NCI-H1048 (cell line): ENCODE measurements around the gene GAS2L2.

Experiments
- DNase-seq: peaks from one replicate; lab custom pipeline; 2025; lab: John Stamatoyannopoulos, UW

GAS2L2 gene

GRCh38 chr17:35745749-35746320, 7.2 kb downstream of the GAS2L2 start:
- no peak for DNase-seq

DNA sequence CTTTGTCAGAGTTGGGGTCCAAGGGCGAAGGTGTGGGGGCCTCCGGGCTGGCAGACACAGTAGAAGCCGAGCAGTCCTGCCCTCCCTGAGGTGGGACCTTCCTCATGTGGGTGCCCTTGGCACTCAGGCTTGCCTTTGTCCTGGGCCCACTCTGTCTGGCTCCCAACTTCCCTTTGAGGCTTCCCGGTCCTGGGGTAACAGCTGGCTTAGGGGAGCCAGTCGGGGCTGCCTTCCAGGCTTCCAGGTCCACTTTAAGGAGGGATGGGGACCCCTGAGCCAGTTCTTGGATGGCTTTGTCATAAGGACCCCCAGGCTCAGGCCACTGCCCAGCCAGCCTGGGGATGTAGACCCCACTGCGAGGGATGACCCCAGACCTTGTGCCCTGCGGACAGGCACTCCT, 7.8 kb downstream of the GAS2L2 start:
- no peak for DNase-seq

GRCh38 chr17:35744830-35745229, 8.2 kb downstream of the GAS2L2 start:
- no peak for DNase-seq

DNA sequence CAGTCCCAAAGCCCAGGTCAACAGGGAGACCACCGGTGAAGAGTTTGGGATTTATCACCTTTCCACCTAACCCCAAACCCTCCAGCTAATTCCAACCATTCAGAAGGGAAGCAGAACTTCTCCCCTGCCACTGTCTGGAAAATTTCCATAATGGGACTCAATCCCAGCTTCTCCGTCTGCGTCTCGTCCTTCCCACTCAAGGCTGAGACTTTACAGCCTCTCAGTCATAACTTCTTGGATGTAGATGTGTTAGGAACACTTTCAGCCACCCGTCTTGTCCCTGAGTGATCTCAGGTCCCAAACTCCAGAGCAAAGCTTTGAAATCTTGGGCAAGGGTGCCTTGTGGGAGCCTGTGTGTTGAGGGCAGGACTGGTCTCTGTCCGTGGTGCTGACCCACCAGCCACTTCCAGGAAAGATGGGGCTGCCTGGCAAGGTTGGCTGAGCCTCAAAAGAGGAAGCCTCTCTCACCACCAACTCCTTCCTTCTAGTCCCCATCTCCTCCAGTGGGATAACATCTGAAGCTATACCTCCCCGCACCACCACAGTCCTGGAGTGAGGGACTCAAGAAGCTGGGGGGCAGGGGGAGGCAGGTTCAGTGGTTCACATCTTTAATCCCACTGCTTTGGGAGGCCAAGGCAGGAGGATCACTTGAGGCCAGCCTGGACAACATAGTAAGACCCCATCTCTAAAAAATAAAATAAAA, 9.3 kb downstream of the GAS2L2 start:
- no peak for DNase-seq

- no peak for DNase-seq
Measured at GRCh38 chr17:35742896-35743477, 10.1 kb downstream of the GAS2L2 start.

- DNase-seq = no peak
Measured at GRCh38 chr17:35742496-35742895, 10.5 kb downstream of the GAS2L2 start.

GRCh38 chr17:35740997-35741931, 11.8 kb downstream of the GAS2L2 start:
- no peak for DNase-seq

- DNase-seq = no peak
Measured at GRCh38 chr17:35740216-35740615, 12.8 kb downstream of the GAS2L2 start.

- DNase-seq = no peak
Measured at GRCh38 chr17:35738519-35739133, 14.4 kb downstream of the GAS2L2 start.

- no peak for DNase-seq
Measured at GRCh38 chr17:35736236-35736635, 16.8 kb downstream of the GAS2L2 start.

DNA sequence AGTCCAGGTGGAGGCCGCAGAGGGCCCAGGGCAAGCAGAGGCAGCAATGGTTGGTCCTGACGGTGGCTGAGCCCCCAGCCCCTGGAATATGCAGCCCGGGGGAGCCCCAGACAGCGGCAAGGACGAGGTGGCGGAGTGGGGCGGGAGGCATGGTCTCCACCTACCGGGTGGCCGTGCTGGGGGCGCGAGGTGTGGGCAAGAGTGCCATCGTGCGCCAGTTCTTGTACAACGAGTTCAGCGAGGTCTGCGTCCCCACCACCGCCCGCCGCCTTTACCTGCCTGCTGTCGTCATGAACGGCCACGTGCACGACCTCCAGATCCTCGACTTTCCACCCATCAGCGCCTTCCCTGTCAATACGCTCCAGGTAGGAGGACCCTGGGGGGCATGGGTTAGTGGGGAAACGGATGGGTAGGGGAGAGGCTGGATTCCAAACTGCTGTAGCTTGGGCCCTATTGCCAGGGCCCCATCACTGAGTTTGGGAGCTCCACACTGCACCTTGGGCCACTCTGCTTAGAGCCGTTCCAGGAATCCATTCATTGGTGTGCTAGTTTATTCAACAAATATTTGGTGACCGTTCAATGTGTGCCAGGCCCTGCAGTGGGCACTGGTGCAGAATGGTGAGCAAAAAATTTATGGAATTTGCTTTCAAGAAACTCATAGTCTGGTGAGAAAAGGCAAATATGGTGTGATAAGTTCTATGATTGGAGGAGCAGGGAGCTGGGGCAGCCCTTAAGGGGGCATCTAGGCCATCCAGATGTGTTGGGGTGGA, 17.8 kb downstream of the GAS2L2 start:
- DNase-seq = no peak

- no peak for DNase-seq
Measured at GRCh38 chr17:35734396-35734795, 18.6 kb downstream of the GAS2L2 start.

DNA sequence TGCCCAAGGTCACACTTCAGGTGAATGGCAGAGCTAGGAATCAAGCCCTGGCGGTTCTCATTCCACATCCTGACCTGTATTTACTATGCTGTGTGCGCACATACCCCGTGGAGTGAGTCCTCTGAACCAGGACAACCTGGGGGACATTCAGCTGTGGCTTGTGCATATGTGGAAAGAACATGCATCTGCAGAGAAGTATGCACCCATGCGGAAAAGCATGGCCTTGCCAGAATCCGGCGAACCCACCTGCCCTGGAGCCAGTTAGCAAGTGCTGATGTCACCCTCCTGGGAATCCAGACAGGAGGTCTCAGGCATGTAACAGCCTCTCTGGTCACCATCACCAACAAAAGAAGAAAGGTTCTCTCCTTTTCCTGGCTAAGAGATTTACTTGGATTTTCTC, 19.7 kb downstream of the GAS2L2 start:
- DNase-seq = no peak

DNA sequence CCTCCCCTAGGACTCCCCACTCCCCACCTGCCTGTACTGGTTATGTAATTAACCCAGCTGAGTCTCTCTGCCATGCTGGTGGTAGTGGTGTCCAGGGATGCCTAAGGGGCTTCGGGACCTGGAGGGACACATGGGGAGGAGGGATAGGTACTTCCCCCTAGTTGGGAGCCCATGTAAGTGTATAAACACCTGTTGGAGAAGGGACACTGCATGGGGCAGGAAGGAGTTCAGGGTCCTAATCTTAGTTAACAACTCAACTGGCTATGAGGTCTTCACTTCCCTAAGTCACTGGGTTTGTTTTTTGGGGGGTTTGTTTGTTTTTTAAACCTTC, 20.3 kb downstream of the GAS2L2 start:
- no peak for DNase-seq

DNA sequence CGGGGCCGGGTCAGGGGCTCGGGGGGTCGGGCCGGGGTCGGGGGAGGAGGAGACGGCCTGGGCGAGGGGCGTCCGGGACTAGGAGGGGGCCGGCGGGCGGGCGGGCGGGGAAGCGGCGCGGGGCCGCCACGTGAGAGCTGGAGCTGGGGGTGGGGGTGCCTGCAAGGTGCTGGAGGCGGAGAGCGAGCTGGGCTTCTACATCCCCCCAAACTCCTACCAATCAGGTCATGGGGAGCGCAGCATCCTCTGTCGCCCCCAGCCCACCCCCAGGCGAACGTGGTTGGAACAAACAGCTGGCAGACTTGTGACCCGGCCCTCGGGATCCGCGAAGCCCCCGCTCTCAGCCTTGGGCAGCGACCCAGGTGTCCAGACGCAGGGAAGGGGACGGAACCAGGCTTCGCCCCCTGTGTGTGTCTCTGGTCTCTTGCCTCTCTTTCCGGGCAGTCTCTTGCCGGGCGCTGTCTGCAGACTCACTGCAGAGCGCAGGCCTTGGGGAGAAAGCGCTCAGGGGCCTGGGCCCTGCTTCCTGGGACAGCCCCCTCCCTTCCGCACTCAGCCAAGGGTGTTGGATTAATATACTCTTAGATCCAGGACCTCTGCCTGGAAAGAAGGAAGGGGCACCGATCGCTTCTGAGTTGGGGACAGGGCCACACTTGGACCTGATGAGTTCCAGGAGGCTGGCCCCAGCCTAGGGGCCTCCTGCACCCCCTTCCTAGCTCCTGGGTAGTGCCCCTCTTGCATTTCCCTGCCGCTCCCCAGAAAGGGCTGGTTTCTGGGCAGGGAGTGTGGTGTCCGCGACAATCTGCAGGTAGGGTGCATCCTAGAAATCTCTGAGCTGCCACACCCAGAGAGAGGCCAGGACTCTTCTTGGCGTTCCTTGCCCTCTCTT, 20.9 kb downstream of the GAS2L2 start:
- no peak for DNase-seq

DNA sequence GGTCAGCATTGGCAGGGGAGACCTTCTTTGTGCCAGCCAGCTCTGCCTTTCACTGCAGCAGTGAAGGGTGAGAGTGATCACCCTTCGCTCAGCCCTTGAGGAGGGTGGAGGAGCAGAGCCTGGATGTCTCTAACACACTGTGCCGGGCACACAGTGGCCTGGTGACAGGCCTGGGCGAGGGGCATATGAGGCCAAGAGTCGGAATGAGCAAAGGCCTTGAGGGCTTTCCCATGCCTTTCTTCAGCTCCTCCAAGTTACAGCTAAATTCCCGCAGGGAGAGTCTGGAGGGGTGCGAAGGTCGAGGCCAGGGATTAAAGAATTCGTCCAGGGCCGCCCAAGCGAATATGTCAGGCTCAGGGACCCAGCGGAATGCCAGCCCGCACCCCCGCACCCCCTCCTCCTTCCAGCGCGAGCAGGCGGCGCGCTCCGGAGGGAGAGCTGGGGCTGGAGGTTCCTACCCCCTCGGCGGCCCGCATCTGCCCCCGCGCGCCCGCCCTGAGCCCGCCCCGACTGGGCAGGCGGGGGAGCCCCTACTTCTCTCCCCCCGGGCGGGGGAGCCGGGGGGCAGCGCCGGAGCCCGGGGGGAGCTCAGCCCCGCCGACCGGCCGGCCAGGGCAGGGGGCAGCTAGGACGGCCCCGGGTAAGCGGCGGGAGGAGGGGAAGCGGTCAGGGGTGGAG, 21.7 kb downstream of the GAS2L2 start, which contains the start of gene RASL10B:
Gene RASL10B, plus strand, starts transcription at position 401 of the 678 bp plus-strand sequence. CDS start 3,546 bp downstream, outside the sequence.
- no peak for DNase-seq

GRCh38 chr17:35730400-35731005, 22.5 kb downstream of the GAS2L2 start:
- no peak for DNase-seq

DNA sequence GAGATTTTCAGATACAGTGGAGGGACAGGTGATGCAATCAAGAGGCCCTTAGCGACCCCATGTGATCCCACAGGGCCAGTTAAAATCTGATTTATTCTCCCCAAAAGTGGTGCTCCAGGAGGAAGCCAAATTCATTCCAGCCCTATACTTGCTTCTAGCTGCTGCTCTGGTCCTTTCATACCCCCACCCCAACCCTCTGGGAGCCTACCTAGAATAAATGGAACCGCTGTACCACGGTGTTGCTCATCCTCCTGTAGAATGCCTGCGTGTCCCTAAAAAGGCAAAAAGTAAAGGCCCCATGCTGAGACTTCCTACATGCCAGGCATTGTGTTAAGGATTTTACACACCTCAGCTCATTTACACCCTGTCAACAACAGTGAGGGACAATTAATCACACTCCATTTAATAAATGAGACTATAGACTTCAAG, 23.6 kb downstream of the GAS2L2 start:
- DNase-seq = no peak

DNA sequence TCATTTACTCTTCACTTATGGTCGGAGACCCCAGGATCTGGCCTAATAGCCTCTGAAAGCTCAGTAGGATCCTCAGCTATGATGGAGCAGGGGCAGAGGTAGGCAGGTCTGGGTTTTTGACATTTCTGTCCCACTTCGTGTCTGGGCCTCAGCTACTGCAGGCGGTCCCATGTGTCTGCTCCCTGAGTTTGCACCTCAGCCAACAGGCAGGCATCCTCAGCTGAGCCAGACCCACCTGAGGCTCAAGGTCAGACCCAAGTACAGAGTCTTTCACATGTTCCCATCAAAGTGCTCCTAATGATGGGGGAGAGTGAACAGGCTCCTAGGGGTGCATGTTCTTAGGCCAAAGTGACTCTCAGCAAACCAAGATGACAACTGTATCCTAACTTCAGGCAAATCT, 24.5 kb downstream of the GAS2L2 start:
- no peak for DNase-seq
